Inferior parietal cortex (tissue), 1 donor: ENCODE data around the gene SPG21.
"Not testable (repeated sequence)": the region's sequence is repeated elsewhere in the genome, so short reads cannot be mapped to it uniquely, and the experiment has no call there.

Experiments
- DNase-seq: peaks from one replicate; pipeline ENCODE4 v3.0.0-alpha.2; 2016; ENCODE audit errors: extremely low spot score

The SPG21 gene, protein sequence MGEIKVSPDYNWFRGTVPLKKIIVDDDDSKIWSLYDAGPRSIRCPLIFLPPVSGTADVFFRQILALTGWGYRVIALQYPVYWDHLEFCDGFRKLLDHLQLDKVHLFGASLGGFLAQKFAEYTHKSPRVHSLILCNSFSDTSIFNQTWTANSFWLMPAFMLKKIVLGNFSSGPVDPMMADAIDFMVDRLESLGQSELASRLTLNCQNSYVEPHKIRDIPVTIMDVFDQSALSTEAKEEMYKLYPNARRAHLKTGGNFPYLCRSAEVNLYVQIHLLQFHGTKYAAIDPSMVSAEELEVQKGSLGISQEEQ

DNA sequence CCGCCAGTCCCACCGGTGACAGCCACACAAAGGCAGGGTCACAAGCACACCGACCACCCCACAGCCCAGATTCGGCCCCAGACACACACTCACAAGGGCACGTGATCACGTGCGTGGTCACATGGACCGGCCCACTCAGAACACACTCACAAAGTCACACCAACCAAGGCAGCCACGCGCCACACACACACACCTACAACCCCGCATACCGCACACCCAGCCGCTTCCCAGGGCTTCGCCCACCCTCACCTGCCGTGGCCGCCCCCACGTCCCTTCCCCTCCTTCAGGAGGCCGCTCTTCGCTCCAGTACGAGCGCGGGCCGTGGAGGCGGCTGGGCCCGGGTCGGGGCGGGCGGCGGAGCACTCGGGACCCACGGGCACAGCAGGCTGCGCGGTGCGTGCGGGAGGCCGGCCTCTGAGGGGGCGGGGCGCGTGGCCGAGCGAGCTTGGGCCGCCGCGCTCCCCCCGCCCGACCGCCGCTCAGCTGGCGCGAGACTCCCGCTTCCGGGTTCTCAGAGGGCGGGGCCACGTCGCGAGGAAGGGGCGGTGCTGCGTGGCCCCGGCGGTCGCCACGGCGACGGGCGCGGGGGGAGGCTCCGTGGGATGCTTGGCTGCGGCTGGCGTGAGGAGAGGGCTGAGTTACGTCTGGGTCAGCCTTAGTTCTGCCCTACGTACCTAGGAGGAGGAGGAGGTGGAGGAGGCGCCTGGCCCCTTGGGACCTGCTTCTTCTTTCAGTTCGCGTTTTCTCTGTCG, at the start of gene SPG21:
Gene SPG21 (minus strand): TSS at position 499 of the 752 bp plus-strand sequence. CDS start 6,345 bp downstream, outside the sequence.
- DNase-seq, result peak; percentile 89

DNA sequence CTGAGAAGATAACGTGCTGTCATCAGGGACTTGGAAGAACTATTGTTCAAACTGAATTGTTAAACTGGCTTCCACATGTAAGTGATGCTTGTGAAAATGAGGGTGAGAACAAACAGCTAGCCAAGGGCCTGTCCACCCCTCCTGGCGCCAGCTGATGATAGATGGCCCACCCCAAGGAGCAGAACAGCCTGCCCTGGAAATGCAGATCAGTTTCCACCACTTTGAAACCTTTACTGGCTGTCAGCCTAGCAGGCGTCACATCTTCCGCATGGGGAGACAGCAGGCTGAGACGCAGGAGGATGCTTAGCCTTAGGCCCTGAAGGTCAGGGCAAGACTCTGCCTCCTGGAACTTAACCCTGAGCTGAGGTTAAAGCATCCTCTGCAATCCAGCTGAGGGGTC, 49.1 kb upstream of the SPG21 start:
- no peak for DNase-seq

DNA sequence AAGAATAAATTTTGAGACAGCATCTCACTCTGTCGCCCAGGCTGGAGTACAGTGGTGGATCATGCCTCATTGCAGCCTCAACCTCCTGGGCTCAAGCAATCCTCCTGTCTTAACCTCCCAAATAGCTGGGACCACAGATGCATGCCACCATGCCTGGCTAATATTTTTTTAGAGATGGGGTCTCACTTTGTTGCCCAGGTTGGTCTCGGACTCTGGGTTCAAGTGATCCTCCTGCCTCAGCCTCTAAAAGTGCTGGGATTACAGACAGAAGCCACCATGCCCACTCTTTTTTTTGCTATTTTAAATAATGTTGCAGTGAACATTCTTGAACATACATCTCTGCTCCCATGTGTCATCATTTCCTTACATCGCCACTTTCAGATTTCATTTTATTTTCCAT, 48.7 kb upstream of the SPG21 start:
- no peak for DNase-seq

DNA sequence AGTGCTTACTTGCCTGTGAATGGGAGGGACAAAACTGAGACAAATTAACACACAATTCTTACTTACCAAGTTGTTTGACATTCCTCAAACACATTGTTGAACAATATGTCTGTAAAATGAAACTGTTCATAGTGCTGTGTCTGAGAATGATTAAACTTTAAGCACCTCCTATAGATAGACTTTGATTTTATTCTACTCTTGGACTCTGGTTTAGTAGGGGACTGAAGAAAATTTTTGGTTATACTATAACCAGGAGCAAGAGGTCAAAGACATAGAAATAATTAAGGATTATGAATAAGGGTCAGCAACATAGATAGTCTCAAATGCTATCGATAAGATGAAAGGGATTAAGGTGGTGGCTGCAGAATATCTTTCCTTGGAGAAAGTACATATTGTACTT, 47.6 kb upstream of the SPG21 start:
- no peak for DNase-seq

DNA sequence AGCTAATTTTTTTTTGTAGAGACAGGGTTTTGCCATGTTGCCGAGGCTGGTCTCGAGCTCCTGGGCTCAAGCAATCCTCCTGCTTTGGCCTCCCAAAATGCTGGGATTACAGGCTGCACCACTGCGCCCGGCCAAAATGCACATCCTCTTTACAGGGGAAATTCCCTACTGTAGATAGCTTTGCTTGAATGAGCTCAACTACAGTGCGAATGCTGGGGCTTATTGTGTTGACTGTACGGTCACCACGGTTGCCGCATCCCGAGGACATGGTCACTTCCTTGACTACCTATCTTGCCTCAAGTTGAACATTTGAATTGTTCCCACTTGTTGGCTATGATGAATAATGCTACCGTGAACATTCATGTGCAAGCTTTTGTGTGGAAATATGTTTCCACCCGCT, 45.0 kb upstream of the SPG21 start:
- DNase-seq, result no peak

DNA sequence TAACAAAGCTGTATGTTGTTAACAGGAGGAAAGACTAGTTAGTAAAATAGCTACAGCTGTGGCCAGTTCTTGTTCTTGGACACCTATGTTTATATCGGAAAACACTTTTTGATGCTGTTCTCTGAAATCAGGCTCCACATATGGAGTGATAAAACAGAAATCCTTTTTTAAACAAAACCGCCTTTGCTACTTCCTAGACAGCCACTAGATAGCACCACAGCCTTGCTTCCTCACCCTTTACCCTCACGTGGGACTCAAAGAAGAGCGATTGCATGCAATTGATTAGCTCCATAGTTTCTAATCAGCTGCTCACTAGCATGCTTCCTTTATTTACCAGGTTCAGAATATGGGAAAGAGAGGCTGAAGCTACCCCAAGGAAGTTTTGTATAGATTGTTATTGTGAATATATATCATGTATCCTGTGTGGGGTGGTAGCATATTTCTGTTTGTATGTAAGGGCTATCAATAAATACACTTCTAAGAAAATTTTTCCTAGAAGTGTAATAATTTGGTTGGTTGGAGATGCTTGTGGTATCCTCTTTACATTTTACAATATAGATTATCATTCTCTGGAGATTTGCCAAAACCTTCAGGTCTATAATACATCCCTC, 44.0 kb upstream of the SPG21 start:
- peak; percentile 56 for DNase-seq

DNA sequence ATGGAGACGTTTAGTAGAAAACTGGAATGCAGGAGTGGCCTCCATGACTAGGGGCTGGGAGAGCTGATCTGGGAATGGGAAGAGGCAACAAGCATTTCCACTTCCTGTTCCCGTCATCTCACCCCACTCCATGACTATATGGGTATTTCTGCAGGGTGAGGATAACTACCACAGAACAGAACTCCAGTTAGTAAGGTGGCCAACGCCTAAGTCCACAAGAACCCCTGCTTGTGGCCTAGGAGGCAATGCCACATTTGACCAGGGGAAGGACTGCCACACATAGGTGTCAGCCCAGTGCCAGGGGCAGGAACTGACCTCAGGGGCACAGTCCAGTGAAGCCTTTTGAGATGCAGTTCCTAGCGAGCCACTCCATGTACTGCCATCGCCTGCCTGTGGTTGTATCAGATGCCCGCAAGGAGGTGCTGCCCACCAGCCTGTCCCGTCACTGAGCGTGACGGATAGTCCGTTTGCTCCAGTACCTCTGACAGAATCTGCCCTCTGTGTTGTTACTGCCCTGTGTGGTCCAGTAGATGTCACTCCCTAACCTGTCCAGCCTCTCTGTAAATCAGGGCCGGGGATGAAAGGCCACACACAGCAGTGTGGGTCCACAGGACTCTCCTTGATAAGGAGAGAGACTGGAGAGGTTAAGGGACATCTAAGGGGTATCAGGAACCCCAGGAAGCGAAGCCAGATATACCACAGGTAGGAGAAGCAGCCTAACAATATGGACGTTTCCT, 43.3 kb upstream of the SPG21 start:
- DNase-seq, result no peak

DNA sequence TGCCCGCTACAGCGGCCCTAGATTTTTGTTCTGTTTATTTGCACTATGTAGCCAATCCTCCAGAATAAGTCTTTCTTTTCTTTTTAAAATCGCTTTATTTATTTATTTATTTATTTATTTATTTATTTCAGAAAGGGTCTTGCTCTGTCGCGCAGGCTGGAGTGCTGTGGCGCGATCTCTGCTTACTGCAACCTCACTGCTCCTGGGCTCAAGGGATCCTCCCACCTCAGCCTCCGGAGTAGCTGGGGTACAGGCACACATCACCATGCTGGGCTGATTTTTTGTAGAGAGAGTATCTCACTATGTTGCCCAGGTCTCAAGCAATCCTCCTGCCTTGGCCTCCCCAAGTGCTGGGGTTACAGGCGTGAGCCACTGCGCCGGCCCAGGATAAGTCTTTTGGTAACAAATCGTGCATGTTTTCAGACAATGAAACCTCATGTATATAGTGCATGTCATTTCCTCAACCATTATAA, 40.1 kb upstream of the SPG21 start:
- DNase-seq, result no peak

DNA sequence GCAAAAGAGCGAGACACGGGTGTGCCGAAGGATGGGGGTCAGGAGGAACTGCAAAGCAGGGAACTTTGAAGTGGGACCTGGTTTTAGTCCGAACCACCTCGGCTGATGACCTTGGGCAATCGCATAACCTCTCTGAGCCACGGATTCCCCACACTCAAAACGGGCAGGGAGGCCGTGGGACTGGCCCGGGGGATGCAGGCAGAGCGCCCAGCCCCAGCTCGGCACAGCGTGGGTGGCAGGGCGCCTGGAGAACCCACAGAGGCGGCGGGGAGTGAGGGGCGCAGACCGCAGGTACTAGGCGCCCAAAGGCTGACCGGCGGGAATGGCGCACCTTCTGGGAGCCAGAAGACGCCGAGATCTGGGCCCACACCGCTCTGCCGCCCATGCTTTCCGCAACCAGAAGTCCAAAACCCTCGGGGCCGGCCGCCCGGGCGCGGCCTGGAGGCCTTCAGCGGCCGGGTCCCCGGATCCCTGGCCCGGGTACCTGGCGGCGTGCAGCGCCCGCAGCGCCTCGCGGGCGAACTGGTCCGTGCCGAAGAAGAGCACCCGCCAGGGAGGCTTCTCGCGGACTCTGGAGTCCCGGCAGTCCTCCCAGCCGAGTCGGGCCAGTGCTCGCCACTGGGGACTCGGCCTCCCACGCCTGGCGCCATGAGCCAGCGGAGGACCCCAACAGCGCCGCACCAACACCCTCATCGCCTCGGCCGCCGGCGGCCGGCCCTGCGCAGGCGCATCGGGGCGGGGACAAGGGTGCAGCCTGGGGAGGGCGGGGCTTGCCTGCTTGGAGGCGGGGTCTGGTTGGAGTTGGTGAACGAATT, 39.4 kb upstream of the SPG21 start, which contains the start of gene MTFMT:
Gene MTFMT (minus strand): TSS at position 719 of the 815 bp plus-strand sequence. CDS start 26 bp downstream, at position 693.
- DNase-seq, result peak; percentile 85

DNA sequence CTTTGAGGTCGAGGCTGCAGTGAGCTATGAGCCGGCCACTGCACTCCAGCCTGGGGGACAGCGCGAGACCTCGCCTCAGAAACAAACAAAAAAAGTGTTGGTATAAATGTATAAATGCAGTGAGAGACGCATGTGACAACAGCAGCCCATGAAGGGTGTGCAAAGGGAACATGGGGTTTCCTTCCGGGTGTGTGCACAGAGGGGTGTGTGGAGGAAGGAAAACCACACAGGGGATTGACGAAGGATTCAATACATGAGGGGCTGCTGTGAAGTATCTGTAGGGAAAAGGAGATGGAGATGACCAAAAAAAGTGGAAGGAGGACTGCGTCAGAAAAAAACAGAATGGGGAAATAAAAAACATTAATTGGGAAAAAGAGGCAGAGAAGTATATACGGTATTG, 38.6 kb upstream of the SPG21 start:
- no peak for DNase-seq

DNA sequence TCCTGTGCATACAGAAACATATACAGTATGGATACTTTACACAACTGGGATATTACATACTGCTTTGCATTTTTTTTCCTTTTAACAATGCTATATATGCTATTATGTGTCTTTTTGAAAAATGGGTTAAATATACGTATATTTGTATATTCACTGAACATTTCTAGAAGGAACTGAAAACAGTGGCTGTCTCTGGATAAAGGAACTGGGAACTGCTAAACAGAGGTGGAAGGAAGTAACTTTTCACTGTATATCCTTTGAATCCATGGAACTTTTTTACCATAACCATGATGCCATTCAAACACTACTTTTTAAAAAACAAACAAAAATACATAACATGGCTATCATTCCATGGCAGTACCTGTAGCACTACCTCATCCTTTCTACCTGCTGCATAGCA, 37.9 kb upstream of the SPG21 start:
- DNase-seq, result no peak

DNA sequence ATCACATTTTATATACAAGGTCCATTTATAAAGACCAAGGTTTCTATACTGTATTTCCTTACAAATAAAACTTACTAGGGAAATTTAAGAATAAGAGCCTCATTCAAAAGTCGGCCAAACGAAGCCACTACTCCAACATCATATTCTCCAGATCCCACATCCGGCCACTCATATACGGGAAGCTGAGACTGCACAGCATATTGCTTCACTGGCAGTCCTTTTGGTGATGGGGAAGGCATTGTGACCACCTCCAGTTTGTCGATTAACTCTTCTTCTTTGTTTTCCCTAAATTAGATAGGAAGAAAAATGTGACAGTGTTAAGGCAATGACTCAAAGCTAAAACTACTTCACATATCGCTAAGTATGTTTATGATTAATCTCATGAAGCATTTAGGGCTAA, 37.0 kb upstream of the SPG21 start:
- no peak for DNase-seq

DNA sequence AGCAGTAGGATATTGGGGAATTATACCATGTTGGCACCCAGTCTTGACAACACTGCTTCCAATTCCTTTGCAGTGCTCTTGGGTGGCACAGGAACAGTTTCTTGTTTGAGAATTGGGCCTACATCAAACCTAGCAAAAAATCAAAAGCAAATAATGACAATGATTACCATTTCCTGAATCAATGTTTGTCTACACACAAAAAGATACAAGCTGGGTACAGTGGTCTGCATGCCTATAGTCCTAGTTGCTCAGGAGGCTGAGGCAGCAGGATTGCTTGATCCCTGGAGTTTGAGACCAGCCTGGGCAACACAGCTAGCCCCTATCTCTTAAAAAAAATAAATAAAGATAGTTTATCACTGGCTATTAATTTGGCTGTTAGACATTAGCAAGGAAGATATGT, 31.8 kb upstream of the SPG21 start:
- no peak for DNase-seq

DNA sequence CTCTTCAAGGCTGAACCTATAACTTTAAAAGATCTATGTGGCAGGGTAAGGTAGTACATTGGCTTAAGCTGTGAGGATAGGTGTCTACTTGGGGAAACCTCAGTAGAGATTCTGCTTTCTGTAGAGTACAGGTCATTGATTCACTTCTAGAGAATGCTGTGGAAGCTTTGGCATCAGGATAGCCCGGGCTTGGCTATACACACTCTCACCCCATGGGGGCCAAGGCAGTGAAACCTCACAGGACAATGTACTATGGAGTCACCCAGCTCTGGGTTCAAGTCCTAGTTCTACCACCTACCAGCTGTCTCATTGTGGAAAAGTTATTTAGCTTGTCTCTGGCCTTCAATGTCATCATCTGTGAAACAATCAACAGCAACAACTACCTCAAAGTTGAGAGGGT, 30.7 kb upstream of the SPG21 start:
- no peak for DNase-seq

DNA sequence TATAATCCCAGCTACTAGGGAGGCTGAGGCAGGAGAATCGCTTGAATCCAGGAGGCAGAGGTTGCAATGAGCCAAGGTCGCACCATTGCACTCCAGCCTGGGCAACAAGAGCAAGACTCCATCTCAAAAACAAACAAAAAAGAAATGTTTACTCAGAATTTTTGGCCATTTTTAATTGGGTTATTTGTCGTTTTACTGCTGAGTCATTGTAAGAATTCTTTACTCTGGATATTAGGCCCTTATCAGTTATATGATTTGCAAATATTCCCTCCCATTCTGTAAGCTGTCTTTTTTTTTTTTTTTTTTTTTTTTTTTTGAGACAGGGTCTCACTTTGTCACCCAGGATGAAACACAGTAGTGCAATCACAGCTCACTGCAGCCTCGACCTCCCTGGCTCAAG, 21.5 kb upstream of the SPG21 start:
- not testable (repeated sequence) for DNase-seq

DNA sequence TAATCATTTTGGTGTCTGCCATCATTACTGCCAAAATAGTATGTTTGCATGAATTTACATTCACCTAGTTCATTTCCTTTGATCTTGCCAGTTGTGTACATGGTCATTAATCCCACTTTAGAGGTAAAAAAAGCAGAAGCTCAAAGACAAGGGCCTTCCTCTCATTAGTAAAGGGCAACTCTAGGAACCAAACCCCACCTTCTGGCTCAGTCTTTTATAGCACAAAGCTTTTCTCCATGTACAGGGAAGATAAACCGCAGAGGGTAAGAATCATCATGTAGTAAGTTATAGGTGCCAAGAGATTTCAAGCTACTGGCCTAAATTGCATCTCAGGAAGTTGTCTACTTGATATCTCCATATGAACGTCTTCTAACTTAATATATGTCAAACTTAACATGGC, 19.3 kb upstream of the SPG21 start:
- no peak for DNase-seq

DNA sequence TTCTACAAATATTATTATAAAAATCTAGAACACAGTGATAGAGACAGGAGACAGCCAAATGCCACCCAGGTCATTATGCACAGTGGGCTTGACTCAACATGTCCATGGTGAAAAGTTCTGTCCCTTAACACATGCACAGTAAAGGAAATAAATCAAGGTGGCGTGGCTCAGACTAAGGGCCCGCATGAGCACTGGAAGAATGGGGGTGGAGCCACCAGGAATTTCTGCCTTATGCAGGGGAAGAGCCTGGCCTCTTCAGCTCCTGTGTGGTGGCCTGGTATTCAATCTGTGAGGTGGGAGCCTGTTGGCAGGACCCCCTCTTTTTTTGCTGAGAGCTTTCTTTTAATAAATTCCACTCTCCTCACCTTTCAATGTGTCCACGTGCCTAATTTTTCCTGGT, 17.2 kb upstream of the SPG21 start:
- no peak for DNase-seq

DNA sequence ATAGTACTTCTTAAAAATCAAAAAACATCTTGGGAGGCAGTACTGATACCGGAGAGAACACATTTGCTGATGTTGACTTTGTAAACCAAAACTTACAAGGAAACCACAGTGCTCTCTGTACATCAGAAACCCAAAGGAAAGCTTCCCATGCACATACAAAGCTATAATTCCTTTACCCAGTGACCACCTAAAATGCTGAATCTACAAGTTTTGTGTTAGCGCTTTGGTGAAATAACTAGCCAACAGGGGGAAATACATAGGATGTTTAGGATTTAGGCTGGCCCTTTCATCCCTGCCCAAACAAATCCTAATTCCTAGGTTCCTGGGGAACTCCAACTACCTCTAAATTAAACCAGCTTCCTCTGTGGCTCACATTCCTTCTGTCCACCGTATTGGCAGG, 15.3 kb upstream of the SPG21 start:
- no peak for DNase-seq

DNA sequence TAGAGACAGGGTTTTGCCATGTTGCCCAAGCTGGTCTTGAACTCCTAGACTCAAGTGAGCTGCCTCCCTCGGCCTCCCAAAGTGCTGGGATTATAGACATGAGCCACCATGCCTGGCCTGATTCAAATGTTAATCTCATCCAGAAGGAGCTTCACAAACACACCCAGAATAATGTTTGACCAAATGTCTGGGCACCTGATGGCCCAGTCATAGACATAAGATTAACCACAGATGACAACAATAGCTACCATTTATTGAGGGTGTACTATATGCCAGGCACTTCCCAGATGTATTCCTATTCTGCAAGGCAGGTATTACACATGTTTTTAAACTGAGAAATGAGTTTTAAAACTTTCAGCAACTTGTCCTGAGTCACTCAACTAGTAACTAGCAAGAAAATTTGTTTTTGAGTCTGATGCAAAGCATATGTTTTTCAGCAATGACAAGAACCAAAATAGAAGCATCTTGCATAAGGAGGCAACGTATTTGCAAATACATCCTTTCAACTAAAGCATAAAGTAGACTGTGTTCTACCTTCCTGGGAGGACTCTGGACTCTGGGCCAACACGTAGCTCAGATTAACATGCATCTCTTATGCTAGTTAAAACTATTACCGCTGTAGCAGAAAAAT, 8.1 kb upstream of the SPG21 start:
- no peak for DNase-seq

DNA sequence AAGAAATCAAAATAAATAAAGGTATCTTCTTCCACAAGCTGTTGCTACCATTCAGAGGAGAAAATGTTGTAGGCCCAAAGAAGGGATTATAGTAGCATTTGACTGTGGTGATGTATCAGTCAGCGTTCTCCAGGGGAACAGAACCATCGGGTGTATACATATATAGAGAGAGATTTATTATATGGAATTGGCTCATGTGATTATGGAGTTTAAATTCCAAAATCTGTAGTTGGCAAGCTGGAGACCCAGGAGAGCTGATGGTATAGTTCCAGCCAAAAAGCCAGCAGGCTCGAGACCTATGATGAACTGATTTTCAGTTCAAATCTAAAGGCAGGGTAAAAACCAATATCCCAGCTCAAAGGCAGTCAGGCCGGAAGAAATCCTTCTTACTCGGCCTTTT, 7.4 kb upstream of the SPG21 start:
- no peak for DNase-seq

DNA sequence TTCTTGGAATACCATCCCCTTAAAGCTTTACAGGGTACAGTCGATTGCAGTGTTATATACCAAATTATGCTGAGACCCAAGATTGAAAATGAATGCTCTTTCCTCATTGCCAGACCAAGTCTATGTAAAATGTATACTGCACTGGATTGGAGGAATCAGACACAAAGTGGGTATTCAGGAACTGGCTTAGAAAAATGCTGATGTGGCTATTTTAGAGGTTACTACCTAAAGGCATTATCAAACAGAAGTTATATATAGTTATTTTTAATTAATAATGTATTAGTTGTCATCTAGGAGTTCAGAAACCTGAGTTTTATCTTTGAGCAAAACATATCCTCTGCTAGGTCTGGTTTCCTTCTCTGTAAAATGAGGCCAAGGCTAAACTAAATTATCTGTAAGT, 3.6 kb upstream of the SPG21 start:
- DNase-seq, result no peak
